ENCODE results near the gene TSEN2. TPM values are rescaled to one million over a fixed set of nuclear protein-coding genes. Genes with fewer than 3 reads are reported as not detected.

The TSEN2 gene
- total and polyA plus RNA-seq, 10 donors = 10.6 to 21.5 (median 14.4) TPM

- Histone ChIP-seq H3K27me3 (replicated peaks in 1 of 7) (no peaks in the 10 kb centered on the region), H3K4me1 (no peaks in the 10 kb centered on the region), H3K4me3 (no peak overlapping the region), H3K9me3 (no peaks in the 10 kb centered on the region), H3K36me3 (peaks cover 0 to 56% (median 4%) of the 10 kb centered on the region in 6 donors), H3K27ac (no peak overlapping the region)
- intact Hi-C loops (cut with DNase I; ENCODE audit: low total_unique reads) = no loop called here
- DNase-seq = no peak
- no peak for TF ChIP-seq POLR2A (IDR thresholded peaks at IDR 0.05)
These were observed 31.4 kb downstream of the TSEN2 start for GRCh38 chr3:12515631-12516030.

- Histone ChIP-seq H3K9me3 (no peaks in the 10 kb centered on the region), H3K4me3 (no peak overlapping the region), H3K27ac (no peak overlapping the region), H3K27me3 (replicated peaks in 1 of 7) (no peaks in the 10 kb centered on the region), H3K4me1 (no peaks in the 10 kb centered on the region), H3K36me3 (peaks cover 0 to 55% (median 3%) of the 10 kb centered on the region in 6 donors)
- TF ChIP-seq POLR2AphosphoS5 (IDR thresholded peaks at IDR 0.05) = no peak
- TF ChIP-seq POLR2A (IDR thresholded peaks at IDR 0.05) = no peak
- no peak for TF ChIP-seq CTCF (IDR thresholded peaks at IDR 0.05 in 8 of 11, conservative IDR thresholded peaks at IDR 0.05 in 3 of 11)
- 93 to 98% (median 97%) methylated on average over 11 of the region's 11 CpGs for WGBS, 5 donors
- intact Hi-C loops (cut with DNase I; ENCODE audit: low total_unique reads) = no loop called here
- DNase-seq = no peak
These were observed 32.6 kb downstream of the TSEN2 start for GRCh38 chr3:12516873-12517272.

- no peaks in the 10 kb centered on the region for H3K4me1 ChIP-seq
- peaks cover 0 to 57% (median 6%) of the 10 kb centered on the region in 6 donors for H3K36me3 ChIP-seq
- no peak overlapping the region for H3K4me3 ChIP-seq
- H3K9me3 ChIP-seq = no peaks in the 10 kb centered on the region
- DNase-seq = no peak
- whole genome bisulfite sequencing, 5 donors = 95 to 97% (median 96%) methylated on average over 6 of the region's 6 CpGs
- intact Hi-C loops (cut with DNase I; ENCODE audit: low total_unique reads) = no loop called here
- H3K27ac ChIP-seq = no peak overlapping the region
- no peak for TF ChIP-seq POLR2AphosphoS5 (IDR thresholded peaks at IDR 0.05)
- no peak for TF ChIP-seq POLR2A (IDR thresholded peaks at IDR 0.05)
- TF ChIP-seq CTCF (IDR thresholded peaks at IDR 0.05 in 8 of 11, conservative IDR thresholded peaks at IDR 0.05 in 3 of 11) = no peak
- no peaks in the 10 kb centered on the region for H3K27me3 ChIP-seq (replicated peaks in 1 of 7)
These were observed 34.2 kb downstream of the TSEN2 start for GRCh38 chr3:12518261-12519028.

GRCh38 chr3:12521010-12521409 is 36.7 kb downstream of the TSEN2 start:
- TF ChIP-seq POLR2AphosphoS5 (IDR thresholded peaks at IDR 0.05) = no peak
- TF ChIP-seq POLR2A (IDR thresholded peaks at IDR 0.05) = no peak
- no peak for TF ChIP-seq CTCF (IDR thresholded peaks at IDR 0.05 in 8 of 11, conservative IDR thresholded peaks at IDR 0.05 in 3 of 11)

More at GRCh38 chr3:12521010-12521409, 36.7 kb downstream of the TSEN2 start:
- no peaks in the 10 kb centered on the region for H3K4me1 ChIP-seq
- H3K27me3 ChIP-seq (replicated peaks in 1 of 7) = no peaks in the 10 kb centered on the region
- no peaks in the 10 kb centered on the region for H3K9me3 ChIP-seq
- 93 to 100% (median 97%) methylated on average over 2 of the region's 2 CpGs for WGBS, 5 donors
- intact Hi-C loops (cut with DNase I; ENCODE audit: low total_unique reads) = no loop called here
- no peak overlapping the region for H3K4me3 ChIP-seq
- H3K36me3 ChIP-seq = peaks cover 0 to 65% (median 6%) of the 10 kb centered on the region in 6 donors
- no peak for DNase-seq
- no peak overlapping the region for H3K27ac ChIP-seq

Data from spleen (tissue), 11 donors.